ENCODE results near the gene CHST12. TPM values are rescaled to one million over a fixed set of nuclear protein-coding genes. Genes with fewer than 3 reads are reported as not detected.

CHST12 gene
- polyA plus RNA-seq, 3 donors: 13.0 to 15.4 (median 14.0) TPM

DNA sequence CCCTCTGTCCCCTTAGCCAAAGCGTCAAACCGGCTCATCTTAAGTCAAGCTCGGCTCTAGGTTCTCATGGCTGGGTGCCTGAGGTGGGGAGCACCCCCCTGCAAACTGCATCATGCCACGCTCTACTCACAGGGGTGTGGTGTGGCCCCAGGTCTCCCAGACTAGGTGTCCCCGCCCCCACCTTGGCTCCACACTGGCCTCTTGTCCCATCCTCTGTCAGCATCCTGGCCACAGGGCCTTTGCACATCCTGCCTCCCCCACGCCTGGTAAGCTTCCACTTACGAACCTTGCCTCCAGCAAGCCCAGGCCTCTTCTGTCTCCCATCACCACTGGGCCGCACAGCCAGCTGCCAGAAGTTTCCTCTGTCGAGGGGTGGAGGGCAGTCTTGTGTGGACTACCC lies 93.0 kb downstream of the CHST12 start:
- DNase-seq: no peak

DNA sequence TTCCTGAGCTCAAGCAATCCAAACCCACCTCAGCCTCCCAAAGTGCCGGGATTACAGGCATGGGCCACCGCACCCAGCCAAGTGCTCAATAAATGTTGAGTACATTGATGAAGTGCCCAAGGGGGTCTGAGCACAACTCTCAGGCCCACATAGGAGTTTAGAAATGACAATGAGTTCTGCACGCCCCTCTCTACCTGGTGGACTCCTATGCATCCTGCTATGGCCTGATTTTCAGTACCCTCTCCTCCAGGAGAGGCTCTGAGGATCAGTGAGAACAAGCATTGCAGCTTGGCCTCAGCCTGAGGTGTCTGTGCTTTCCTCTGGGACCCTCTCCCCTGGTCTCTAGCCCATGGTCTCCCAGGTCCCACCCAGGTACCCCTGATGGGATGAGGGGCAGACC lies 93.7 kb downstream of the CHST12 start:
- no peak for DNase-seq

DNA sequence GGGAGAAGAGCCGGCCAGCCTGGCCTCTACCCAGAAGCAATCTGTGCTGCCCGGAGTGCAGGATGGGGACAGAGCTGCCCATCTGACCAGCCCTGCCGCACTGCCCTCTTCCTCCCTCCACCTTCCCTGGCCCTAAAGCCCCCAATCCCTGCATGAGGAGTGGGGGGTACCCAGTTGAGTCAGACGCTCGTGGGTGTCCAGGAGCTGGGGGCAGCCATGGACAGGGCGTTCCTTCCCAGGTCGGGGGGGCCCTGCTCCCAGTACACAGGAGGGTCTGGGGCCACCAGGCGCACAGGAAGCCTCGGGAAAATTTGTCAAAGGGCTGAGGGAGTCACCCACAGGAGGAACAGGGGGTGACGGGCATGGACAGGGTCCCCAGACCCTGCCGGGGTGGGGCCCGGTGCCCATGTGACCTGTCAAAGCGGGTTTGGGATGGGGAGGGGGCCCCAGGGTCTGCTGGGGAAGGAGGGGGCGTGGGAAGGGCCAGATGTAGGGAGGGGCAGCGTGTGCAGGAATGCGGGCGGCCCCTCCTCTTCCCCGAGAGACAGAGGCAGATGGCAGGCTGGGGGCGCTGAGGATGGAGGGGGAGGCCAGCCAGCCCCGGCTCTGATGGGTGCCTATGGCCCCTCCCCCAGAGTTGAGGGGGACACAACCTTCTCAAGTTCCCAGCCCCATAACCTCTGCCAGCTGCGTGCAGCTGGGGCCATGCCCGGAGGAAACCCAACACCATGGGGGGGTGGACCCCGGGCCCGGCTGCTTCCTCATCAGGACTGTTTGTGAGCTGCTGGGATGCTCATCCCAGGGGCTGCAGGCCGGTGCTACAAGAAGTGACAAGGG lies 94.3 kb downstream of the CHST12 start:
- peak; percentile 71 for DNase-seq

Other genes with a start within 250 kb of the CHST12 start
- gene MAD1L1, start 170.7 kb upstream of the CHST12 start, polyA plus RNA-seq (ENCODE audit: insufficient read length in 3 of 3): 10 to 100 TPM; 27.0 to 27.6 (median 27.3) TPM
- gene MRM2, start 161.4 kb upstream of the CHST12 start, polyA plus RNA-seq (ENCODE audit: insufficient read length in 3 of 3): 10 to 100 TPM; 37.9 to 39.6 (median 39.0) TPM
- gene NUDT1, start 161.4 kb upstream of the CHST12 start, polyA plus RNA-seq (ENCODE audit: insufficient read length in 3 of 3): 10 to 100 TPM; 24.0 to 26.9 (median 25.4) TPM
- 10 to 100 TPM; 40.7 to 46.2 (median 44.3) TPM for gene SNX8, start 89.2 kb upstream of the CHST12 start, polyA plus RNA-seq (ENCODE audit: insufficient read length in 3 of 3)
- gene EIF3B, start 48.8 kb upstream of the CHST12 start, polyA plus RNA-seq (ENCODE audit: insufficient read length in 3 of 3): 100 to 1,000 TPM; 147 to 174 (median 155) TPM
- under 1 TPM in 2 of 3 donors, not detected in 1; 0.31 to 0.36 TPM for gene GRIFIN, start 72.8 kb downstream of the CHST12 start, polyA plus RNA-seq (ENCODE audit: insufficient read length in 3 of 3)
- gene LFNG, start 116.2 kb downstream of the CHST12 start, polyA plus RNA-seq (ENCODE audit: insufficient read length in 3 of 3): 10 to 100 TPM; 37.7 to 40.2 (median 40.0) TPM
- gene BRAT1, start 151.9 kb downstream of the CHST12 start, polyA plus RNA-seq (ENCODE audit: insufficient read length in 3 of 3): 10 to 100 TPM; 30.2 to 42.4 (median 40.8) TPM
- 10 to 100 TPM; 22.3 to 28.8 (median 26.4) TPM for gene IQCE, start 155.4 kb downstream of the CHST12 start, polyA plus RNA-seq (ENCODE audit: insufficient read length in 3 of 3)
- gene TTYH3, start 228.4 kb downstream of the CHST12 start, polyA plus RNA-seq (ENCODE audit: insufficient read length in 3 of 3): 100 to 1,000 TPM; 114 to 152 (median 138) TPM

Data from renal pelvis (tissue), 4 donors.